Activated naive CD4-positive, alpha-beta T cell treated with anti-CD3 and anti-CD28 coated beads for 36 hours (primary cell): ENCODE results near the gene LILRB5. TPM values are rescaled to one million over a fixed set of nuclear protein-coding genes. Genes with fewer than 3 reads are reported as not detected.
"Not testable (repeated sequence)": the region's sequence is repeated elsewhere in the genome, so short reads cannot be mapped to it uniquely, and the experiment has no call there.

Experiments
- CTCF ChIA-PET: fragments of 350-600 bp; sonication (Branson Sonifier 250); formaldehyde crosslinking; loops from one replicate; lab custom pipeline; 2021; ENCODE audit warnings: antibody characterized with exemption; lab: Charles Lee
- DNase-seq: peaks from one replicate; pipeline ENCODE4 v3.0.0-alpha.2; 2020
- H3K27ac Mint-ChIP-seq: one replicate; pipeline ENCODE4 v1.8.0; 2021; ENCODE audit warnings: mild to moderate bottlenecking, mixed read lengths
- H3K27me3 Mint-ChIP-seq: one replicate; pipeline ENCODE4 v1.8.0; 2021; ENCODE audit warnings: low read depth, mixed read lengths
- H3K36me3 Mint-ChIP-seq: one replicate; pipeline ENCODE4 v1.8.0; 2021; ENCODE audit warnings: low read depth, mixed read lengths
- H3K4me1 Mint-ChIP-seq: one replicate; pipeline ENCODE4 v1.8.0; 2021; ENCODE audit warnings: low read depth, mixed read lengths
- H3K4me3 Mint-ChIP-seq: one replicate; pipeline ENCODE4 v1.8.0; 2021; ENCODE audit warnings: mild to moderate bottlenecking, moderate library complexity, mixed read lengths
- H3K9me3 Mint-ChIP-seq: one replicate; pipeline ENCODE4 v1.8.0; 2021; ENCODE audit warnings: mixed read lengths
- intact Hi-C: fragments of 100-400 bp; cut with micrococcal nuclease; formaldehyde crosslinking; loops from one replicate; pipeline ENCODE4 v1.15.1; 2023
- total RNA-seq, 2 experiments: library from RNA; stranded (reverse); gene quantifications; one replicate each; pipeline ENCODE4 v1.2.3, GENCODE V29; 2021

LILRB5 gene
- total RNA-seq, 2 experiments from 2014 or later: not detected

GRCh38 chr19:54282686-54283470 is 25.8 kb upstream of the LILRB5 start:
- H3K27ac Mint-ChIP-seq: no peak overlapping the region
- no peaks in the 10 kb centered on the region for H3K9me3 Mint-ChIP-seq
- no peaks in the 10 kb centered on the region for H3K4me1 Mint-ChIP-seq
- H3K4me3 Mint-ChIP-seq: no peak overlapping the region
- intact Hi-C loops: no loop called here
- DNase-seq: no peak
- CTCF ChIA-PET: no interaction called here
- H3K36me3 Mint-ChIP-seq: no peaks in the 10 kb centered on the region
- peaks cover 32% of the 10 kb centered on the region for H3K27me3 Mint-ChIP-seq

GRCh38 chr19:54281729-54282075 is 24.6 kb upstream of the LILRB5 start:
- DNase-seq, H3K27ac Mint-ChIP-seq, H3K4me3 Mint-ChIP-seq, CTCF ChIA-PET, H3K4me1 Mint-ChIP-seq, H3K9me3 Mint-ChIP-seq, intact Hi-C loops, H3K36me3 Mint-ChIP-seq: not testable (repeated sequence)
- H3K27me3 Mint-ChIP-seq: peaks cover 32% of the 10 kb centered on the region

- no peak within 1 kb of the TSS for H3K4me3 Mint-ChIP-seq
- H3K36me3 Mint-ChIP-seq: no peaks in the 10 kb centered on the region
- intact Hi-C loops: no loop called here
- DNase-seq: no peak
- peaks cover 32% of the 10 kb centered on the region for H3K27me3 Mint-ChIP-seq
- no peak within 1 kb of the TSS for H3K27ac Mint-ChIP-seq
- H3K4me1 Mint-ChIP-seq: no peaks in the 10 kb centered on the region
- CTCF ChIA-PET: interaction anchor here (0.7 kb wide), 1 partner anchor 16 kb away, joined by 3 read pairs; no protein-coding TSS in a partner anchor
- no peaks in the 10 kb centered on the region for H3K9me3 Mint-ChIP-seq
Measured at GRCh38 chr19:54281007-54281728, 24.1 kb upstream of the LILRB5 start, which contains the start of gene LILRB2. TSS of gene LILRB2 (minus strand) at chr19:54281110. CDS start at chr19:54280496, 614 bp downstream.

- not testable (repeated sequence) for H3K27ac Mint-ChIP-seq
- CTCF ChIA-PET: interaction anchor here (0.7 kb wide), 1 partner anchor 15 kb away, joined by 3 read pairs; no protein-coding TSS in a partner anchor
Measured at GRCh38 chr19:54280441-54280840, 23.4 kb upstream of the LILRB5 start.

GRCh38 chr19:54280025-54280424 is 23.0 kb upstream of the LILRB5 start:
- CTCF ChIA-PET, H3K9me3 Mint-ChIP-seq, H3K4me3 Mint-ChIP-seq, intact Hi-C loops, H3K27ac Mint-ChIP-seq, DNase-seq, H3K36me3 Mint-ChIP-seq, H3K4me1 Mint-ChIP-seq: not testable (repeated sequence)
- H3K27me3 Mint-ChIP-seq: peaks cover 39% of the 10 kb centered on the region

More at GRCh38 chr19:54280441-54280840, 23.4 kb upstream of the LILRB5 start:
- H3K9me3 Mint-ChIP-seq, H3K36me3 Mint-ChIP-seq, H3K4me1 Mint-ChIP-seq, DNase-seq, intact Hi-C loops, H3K4me3 Mint-ChIP-seq: not testable (repeated sequence)
- peaks cover 36% of the 10 kb centered on the region for H3K27me3 Mint-ChIP-seq

- CTCF ChIA-PET: no interaction called here
Measured at GRCh38 chr19:54279406-54279962, 22.4 kb upstream of the LILRB5 start.

GRCh38 chr19:54278571-54279195 is 21.6 kb upstream of the LILRB5 start:
- peaks cover 36% of the 10 kb centered on the region for H3K27me3 Mint-ChIP-seq
- DNase-seq, H3K27ac Mint-ChIP-seq, H3K9me3 Mint-ChIP-seq, H3K4me3 Mint-ChIP-seq, H3K4me1 Mint-ChIP-seq, H3K36me3 Mint-ChIP-seq, CTCF ChIA-PET, intact Hi-C loops: not testable (repeated sequence)

More at GRCh38 chr19:54279406-54279962, 22.4 kb upstream of the LILRB5 start:
- Mint-ChIP-seq H3K4me1 (no peaks in the 10 kb centered on the region), H3K9me3 (no peaks in the 10 kb centered on the region), H3K4me3 (no peak overlapping the region), H3K27ac (no peak overlapping the region), H3K27me3 (peaks cover 36% of the 10 kb centered on the region), H3K36me3 (no peaks in the 10 kb centered on the region)
- DNase-seq: no peak
- intact Hi-C loops: no loop called here

GRCh38 chr19:54278056-54278455 is 21.0 kb upstream of the LILRB5 start:
- H3K4me1 Mint-ChIP-seq, H3K4me3 Mint-ChIP-seq, H3K27ac Mint-ChIP-seq, intact Hi-C loops, DNase-seq, H3K36me3 Mint-ChIP-seq, CTCF ChIA-PET, H3K9me3 Mint-ChIP-seq: not testable (repeated sequence)
- H3K27me3 Mint-ChIP-seq: peaks cover 36% of the 10 kb centered on the region

- CTCF ChIA-PET, H3K4me1 Mint-ChIP-seq, H3K27ac Mint-ChIP-seq: not testable (repeated sequence)
Measured at GRCh38 chr19:54277111-54277615, 20.1 kb upstream of the LILRB5 start.

GRCh38 chr19:54275951-54276350 is 18.9 kb upstream of the LILRB5 start:
- H3K36me3 Mint-ChIP-seq: no peaks in the 10 kb centered on the region
- CTCF ChIA-PET: no interaction called here

More at GRCh38 chr19:54277111-54277615, 20.1 kb upstream of the LILRB5 start:
- DNase-seq, H3K4me3 Mint-ChIP-seq, H3K36me3 Mint-ChIP-seq, H3K9me3 Mint-ChIP-seq, intact Hi-C loops: not testable (repeated sequence)
- H3K27me3 Mint-ChIP-seq: peaks cover 34% of the 10 kb centered on the region

GRCh38 chr19:54274516-54274915 is 17.4 kb upstream of the LILRB5 start:
- CTCF ChIA-PET: interaction anchor here (0.6 kb wide), 1 partner anchor 9 kb away, joined by 3 read pairs; no protein-coding TSS in a partner anchor
- H3K4me3 Mint-ChIP-seq, H3K27ac Mint-ChIP-seq, DNase-seq, intact Hi-C loops, H3K4me1 Mint-ChIP-seq, H3K36me3 Mint-ChIP-seq, H3K9me3 Mint-ChIP-seq: not testable (repeated sequence)
- H3K27me3 Mint-ChIP-seq: peaks cover 18% of the 10 kb centered on the region

More at GRCh38 chr19:54275951-54276350, 18.9 kb upstream of the LILRB5 start:
- no peak for DNase-seq
- Mint-ChIP-seq H3K27me3 (peaks cover 31% of the 10 kb centered on the region), H3K4me1 (no peaks in the 10 kb centered on the region), H3K27ac (no peak overlapping the region), H3K9me3 (no peaks in the 10 kb centered on the region), H3K4me3 (no peak overlapping the region)
- intact Hi-C loops: no loop called here

- CTCF ChIA-PET: interaction anchor here (0.6 to 0.8 kb wide), 2 partner anchors 8 to 1144 kb away, joined by 3 read pairs; no protein-coding TSS in a partner anchor
- Mint-ChIP-seq H3K27me3 (peaks cover 13% of the 10 kb centered on the region), H3K36me3 (no peaks in the 10 kb centered on the region), H3K4me3 (no peak overlapping the region), H3K4me1 (no peaks in the 10 kb centered on the region), H3K9me3 (no peaks in the 10 kb centered on the region), H3K27ac (no peak overlapping the region)
- intact Hi-C loops: no loop called here
- DNase-seq: no peak
Measured at GRCh38 chr19:54273821-54274220, 16.7 kb upstream of the LILRB5 start.
